ENCODE results near the gene CMC1.
A peak's percentile ranks its signal among the peaks of the same experiment; 100 is the strongest.

GRCh38 chr3:28241221-28242160 is at the start of gene CMC1:
- TF ChIP-seq, protein P1, sequence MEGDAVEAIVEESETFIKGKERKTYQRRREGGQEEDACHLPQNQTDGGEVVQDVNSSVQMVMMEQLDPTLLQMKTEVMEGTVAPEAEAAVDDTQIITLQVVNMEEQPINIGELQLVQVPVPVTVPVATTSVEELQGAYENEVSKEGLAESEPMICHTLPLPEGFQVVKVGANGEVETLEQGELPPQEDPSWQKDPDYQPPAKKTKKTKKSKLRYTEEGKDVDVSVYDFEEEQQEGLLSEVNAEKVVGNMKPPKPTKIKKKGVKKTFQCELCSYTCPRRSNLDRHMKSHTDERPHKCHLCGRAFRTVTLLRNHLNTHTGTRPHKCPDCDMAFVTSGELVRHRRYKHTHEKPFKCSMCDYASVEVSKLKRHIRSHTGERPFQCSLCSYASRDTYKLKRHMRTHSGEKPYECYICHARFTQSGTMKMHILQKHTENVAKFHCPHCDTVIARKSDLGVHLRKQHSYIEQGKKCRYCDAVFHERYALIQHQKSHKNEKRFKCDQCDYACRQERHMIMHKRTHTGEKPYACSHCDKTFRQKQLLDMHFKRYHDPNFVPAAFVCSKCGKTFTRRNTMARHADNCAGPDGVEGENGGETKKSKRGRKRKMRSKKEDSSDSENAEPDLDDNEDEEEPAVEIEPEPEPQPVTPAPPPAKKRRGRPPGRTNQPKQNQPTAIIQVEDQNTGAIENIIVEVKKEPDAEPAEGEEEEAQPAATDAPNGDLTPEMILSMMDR (IDR thresholded peaks at IDR 0.05): peak in 1 of 5 experiments; percentile 29
- peak; percentile 75 to 85 for TF ChIP-seq POLR2A (IDR thresholded peaks at IDR 0.05)
